Retinal pigment epithelial cell (primary cell): ENCODE data around the gene MTA1.

Experiments used
- DNase-seq: peaks from one replicate; pipeline ENCODE4 v3.0.0-alpha.2; 2010; ENCODE audit warnings: low read depth
- H3K4me3 ChIP-seq: 2 replicates; pipeline ENCODE4 v1.5.1; 2011; ENCODE audit warnings: mild to moderate bottlenecking, low read length, control low read depth, moderate library complexity
- TF ChIP-seq, protein P1 (sequence below): conservative IDR thresholded peaks from 2 replicates; pipeline ENCODE4 v1.5.1; 2011; ENCODE audit warnings: low read depth, low read length, control low read depth, inconsistent platforms

MTA1 gene

DNA sequence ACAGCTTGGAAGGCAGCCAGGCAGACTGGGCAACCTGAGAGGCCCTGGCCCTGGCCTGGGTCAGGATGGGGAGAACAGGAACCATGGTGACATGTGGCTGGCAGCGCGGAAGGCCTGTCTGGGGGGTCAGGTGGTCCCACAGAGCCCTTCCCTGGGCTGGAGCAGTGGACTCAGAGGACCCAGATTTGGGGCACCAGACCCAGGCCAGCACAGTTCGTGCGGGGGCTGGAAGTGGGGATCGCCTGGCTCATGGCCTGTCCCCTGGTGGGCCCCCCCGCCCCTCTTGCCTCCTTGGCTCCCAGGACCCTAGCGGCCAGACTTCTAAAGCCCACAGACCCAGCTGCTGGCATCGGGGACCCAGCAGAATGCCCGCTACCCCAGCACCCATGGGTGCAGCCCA, 21.4 kb downstream of the MTA1 start:
- TF ChIP-seq, protein P1, sequence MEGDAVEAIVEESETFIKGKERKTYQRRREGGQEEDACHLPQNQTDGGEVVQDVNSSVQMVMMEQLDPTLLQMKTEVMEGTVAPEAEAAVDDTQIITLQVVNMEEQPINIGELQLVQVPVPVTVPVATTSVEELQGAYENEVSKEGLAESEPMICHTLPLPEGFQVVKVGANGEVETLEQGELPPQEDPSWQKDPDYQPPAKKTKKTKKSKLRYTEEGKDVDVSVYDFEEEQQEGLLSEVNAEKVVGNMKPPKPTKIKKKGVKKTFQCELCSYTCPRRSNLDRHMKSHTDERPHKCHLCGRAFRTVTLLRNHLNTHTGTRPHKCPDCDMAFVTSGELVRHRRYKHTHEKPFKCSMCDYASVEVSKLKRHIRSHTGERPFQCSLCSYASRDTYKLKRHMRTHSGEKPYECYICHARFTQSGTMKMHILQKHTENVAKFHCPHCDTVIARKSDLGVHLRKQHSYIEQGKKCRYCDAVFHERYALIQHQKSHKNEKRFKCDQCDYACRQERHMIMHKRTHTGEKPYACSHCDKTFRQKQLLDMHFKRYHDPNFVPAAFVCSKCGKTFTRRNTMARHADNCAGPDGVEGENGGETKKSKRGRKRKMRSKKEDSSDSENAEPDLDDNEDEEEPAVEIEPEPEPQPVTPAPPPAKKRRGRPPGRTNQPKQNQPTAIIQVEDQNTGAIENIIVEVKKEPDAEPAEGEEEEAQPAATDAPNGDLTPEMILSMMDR: no peak
- H3K4me3 ChIP-seq: no peak overlapping the region
- no peak for DNase-seq

DNA sequence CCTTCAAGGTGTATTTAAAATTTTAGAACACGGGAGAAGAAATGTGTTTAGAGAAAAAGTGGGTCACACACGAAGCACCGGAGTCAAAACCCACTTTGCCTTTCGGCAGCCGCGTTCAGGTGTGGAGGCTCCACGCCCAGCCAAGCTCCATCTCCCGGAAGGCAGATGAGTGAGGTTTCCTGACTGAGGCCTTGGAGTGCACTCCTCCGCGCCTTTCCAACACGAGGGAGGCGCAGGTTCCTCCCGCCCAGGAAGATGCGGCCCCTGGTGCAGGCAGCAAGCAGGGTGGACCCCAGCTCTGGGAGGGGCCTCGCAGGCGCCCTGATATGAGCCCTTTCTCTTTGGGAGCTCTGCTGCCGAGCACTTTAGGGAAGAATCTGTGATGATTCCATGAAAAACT, 22.5 kb downstream of the MTA1 start:
- TF ChIP-seq, protein P1: no peak
- no peak for DNase-seq
- H3K4me3 ChIP-seq: no peak overlapping the region

- no peak overlapping the region for H3K4me3 ChIP-seq
- TF ChIP-seq, protein P1: no peak
- DNase-seq: no peak
These were observed 23.2 kb downstream of the MTA1 start for GRCh38 chr14:105442834-105443233.

- TF ChIP-seq, protein P1: no peak
- DNase-seq: no peak
- no peak overlapping the region for H3K4me3 ChIP-seq
These were observed 25.2 kb downstream of the MTA1 start for GRCh38 chr14:105444859-105445258.

DNA sequence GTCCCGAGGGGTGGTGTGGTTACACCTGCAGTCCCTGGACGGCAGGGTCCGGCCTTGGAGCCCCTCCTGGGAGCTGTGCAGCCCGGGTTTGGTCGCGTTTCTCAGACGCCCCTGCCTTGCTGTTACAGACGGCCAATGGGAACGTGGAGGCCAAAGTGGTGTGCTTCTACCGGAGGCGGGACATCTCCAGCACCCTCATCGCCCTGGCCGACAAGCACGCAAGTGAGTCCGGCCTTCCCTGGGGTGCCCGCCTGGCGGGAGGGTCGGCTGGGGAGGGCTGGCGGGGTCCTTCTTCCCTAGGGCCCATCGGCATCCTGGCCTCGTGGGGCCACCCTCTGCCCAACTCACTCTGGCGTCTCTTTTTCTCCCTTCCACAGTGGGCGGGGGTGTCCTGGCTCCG, 25.7 kb downstream of the MTA1 start:
- no peak for DNase-seq
- TF ChIP-seq, protein P1: no peak
- H3K4me3 ChIP-seq: no peak overlapping the region

DNA sequence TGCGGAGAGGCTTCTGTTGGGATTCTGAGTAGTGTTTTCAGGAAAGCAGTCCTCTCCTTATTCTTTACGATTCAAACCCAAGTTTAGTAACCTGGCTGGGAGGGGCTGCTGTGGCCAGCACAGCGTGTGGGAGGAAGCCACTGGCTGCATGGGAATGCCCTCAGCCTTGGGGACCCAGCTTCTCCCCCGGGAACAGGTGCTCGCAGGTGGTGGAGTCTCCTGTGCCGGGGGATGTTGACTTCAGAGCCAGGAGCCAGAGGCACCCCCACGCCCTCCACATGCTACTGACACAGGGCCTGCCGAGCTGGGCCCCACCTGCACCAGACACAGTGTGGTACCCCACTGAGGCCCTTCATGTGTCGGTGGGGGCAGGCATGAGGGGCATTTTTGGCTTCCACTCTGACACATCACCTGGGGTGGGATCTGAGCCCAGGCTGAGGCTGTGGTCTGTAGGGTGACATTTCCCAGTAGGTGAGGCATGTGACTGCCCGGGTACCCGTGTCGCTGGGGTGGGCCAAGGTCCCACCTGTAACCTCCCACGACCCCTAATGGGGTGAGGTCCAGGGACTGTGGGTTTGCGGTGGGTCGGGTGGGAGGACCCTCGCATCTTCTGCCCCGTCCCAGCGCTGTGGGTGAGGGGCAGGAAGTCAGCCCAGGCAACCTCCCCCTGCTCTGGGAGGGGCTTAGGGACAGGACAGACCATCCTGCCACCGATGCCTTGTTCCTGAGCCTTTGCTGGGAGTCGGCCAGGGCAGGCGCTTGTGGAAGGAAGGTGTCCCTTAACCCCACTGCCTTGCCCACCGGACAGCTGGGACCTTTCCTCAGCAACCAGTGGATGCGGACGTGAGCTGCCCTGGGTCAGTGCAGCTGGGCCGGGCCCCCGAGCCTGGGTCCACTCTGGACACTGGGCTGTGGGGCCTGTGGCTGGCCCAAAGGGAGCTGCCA, 26.5 kb downstream of the MTA1 start:
- no peak for DNase-seq
- TF ChIP-seq, protein P1: no peak
- no peak overlapping the region for H3K4me3 ChIP-seq

DNA sequence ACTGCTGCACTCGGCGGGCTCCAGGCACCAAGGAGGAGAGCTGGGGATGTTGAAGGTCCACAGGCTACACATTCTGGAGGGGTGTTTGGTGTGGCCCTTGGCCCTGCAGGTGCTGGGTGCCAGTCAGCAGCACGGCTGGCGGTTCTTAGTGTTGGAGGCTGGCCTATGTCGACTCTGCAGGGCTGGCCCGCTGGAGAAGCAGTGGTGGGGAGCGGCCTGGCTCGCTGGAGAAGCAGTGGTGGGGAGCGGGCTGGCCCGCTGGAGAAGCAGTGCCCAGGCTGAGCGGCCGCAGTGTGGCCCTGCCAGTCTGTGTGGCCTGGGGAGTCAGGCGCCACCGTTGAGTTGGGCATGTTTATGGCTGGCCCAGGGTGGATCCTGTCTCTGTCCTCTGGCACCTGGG, 27.3 kb downstream of the MTA1 start:
- H3K4me3 ChIP-seq: no peak overlapping the region
- DNase-seq: no peak
- TF ChIP-seq, protein P1: no peak
